HG02973 (cell line): Measurements from ENCODE around the gene ME3.

Experiments used
- ATAC-seq: cut with Tn5 transposase; IDR thresholded peaks from one replicate; pipeline ENCODE4 v1.9.1; 2021; ENCODE audit warnings: moderate library complexity; ENCODE audit not compliant: unreplicated experiment

ME3 gene

GRCh38 chr11:86397351-86397750 is 275.1 kb downstream of the ME3 start:
- no peak for ATAC-seq

GRCh38 chr11:86396396-86396795 is 276.0 kb downstream of the ME3 start:
- ATAC-seq, result no peak

DNA sequence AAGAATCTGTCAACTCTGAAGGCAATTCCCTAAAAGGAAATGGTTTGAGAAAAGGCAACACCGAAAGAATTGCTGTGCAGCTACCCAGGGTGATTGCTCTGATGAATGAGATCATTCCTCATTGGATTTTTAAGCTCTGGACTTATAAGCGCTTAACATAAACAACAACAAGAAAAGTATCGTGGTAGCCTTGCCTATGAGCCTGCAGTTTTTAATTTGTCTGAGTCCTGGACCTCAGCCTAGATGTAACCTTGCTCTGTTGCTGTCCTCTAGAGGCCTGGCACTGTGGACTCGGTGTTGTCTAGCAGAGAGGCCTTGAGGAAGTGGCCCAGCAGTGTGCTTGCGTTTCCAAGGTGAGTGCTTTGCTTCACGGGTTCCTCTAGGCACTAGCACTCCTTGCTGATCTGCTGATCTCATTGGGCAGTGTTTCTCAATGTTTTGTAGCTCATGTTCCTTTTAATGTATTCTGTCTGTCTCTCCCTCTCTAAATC is 277.3 kb downstream of the ME3 start:
- ATAC-seq, result no peak
